ENCODE data around the gene THAP7. TPM values are rescaled to one million over a fixed set of nuclear protein-coding genes. Genes with fewer than 3 reads are reported as not detected.

THAP7 gene
- total and polyA plus RNA-seq, 2 of the 13 experiments (the other 11 are each of a cell fraction or from before 2014, with no cell fraction given) = 13.0 to 25.5 TPM

- TF ChIP-seq DBP (CRISPR knock-in tag; IDR thresholded peaks at IDR 0.05; ENCODE audit: not compliant biosample characterization) = no peak
- TF ChIP-seq FLYWCH1 (CRISPR knock-in tag; IDR thresholded peaks at IDR 0.05) = no peak
- TF ChIP-seq, protein P1, sequence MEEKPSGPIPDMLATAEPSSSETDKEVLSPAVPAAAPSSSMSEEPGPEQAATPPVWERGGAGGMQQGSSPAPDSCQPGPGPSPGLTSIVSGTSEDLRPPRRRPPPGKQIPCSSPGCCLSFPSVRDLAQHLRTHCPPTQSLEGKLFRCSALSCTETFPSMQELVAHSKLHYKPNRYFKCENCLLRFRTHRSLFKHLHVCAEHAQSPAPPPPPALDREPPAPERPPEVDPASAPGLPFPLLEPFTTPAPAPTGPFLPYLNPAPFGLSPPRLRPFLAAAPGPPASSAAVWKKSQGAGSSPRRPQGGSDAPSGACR (CRISPR knock-in tag; IDR thresholded peaks at IDR 0.05) = no peak; the same call in 1 of the 2 replicates
- TF ChIP-seq BRCA1 (CRISPR knock-in tag; IDR thresholded peaks at IDR 0.05) = no peak
- TF ChIP-seq TRIM22 (IDR thresholded peaks at IDR 0.05) = no peak
- TF ChIP-seq XBP1 (CRISPR knock-in tag; IDR thresholded peaks at IDR 0.05) = no peak
- no peak for TF ChIP-seq E2F2 (CRISPR knock-in tag; IDR thresholded peaks at IDR 0.05; ENCODE audit: borderline replicate concordance)
- no peak for TF ChIP-seq NFYB (CRISPR knock-in tag; IDR thresholded peaks at IDR 0.05)
- TF ChIP-seq JUNB (CRISPR knock-in tag; IDR thresholded peaks at IDR 0.05; ENCODE audit: borderline replicate concordance) = no peak
- TF ChIP-seq ETV6 (CRISPR knock-in tag; conservative IDR thresholded peaks at IDR 0.05) = no peak
- TF ChIP-seq KAT7 (CRISPR knock-in tag; IDR thresholded peaks at IDR 0.05; ENCODE audit: borderline replicate concordance) = no peak
- TF ChIP-seq NR1H2 (CRISPR knock-in tag; IDR thresholded peaks at IDR 0.05; ENCODE audit: borderline replicate concordance, low read depth) = no peak
- no peak for TF ChIP-seq ARNTL (CRISPR knock-in tag; IDR thresholded peaks at IDR 0.05)
- TF ChIP-seq ZFYVE20 (CRISPR knock-in tag; IDR thresholded peaks at IDR 0.05; ENCODE audit: borderline replicate concordance, low read depth) = no peak
- no peak for TF ChIP-seq MLLT10 (CRISPR knock-in tag; IDR thresholded peaks at IDR 0.05)
- TF ChIP-seq SNRNP70 (IDR thresholded peaks at IDR 0.05; ENCODE audit: low read depth, low read length) = no peak
- TF ChIP-seq, protein P2, sequence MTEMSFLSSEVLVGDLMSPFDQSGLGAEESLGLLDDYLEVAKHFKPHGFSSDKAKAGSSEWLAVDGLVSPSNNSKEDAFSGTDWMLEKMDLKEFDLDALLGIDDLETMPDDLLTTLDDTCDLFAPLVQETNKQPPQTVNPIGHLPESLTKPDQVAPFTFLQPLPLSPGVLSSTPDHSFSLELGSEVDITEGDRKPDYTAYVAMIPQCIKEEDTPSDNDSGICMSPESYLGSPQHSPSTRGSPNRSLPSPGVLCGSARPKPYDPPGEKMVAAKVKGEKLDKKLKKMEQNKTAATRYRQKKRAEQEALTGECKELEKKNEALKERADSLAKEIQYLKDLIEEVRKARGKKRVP (CRISPR knock-in tag; IDR thresholded peaks at IDR 0.05) = no peak
- no peak for TF ChIP-seq CHD2 (IDR thresholded peaks at IDR 0.05; ENCODE audit: low read depth, low read length)
- TF ChIP-seq ATM (IDR thresholded peaks at IDR 0.05; ENCODE audit: borderline replicate concordance) = no peak
- TF ChIP-seq NR2C2 (CRISPR knock-in tag; IDR thresholded peaks at IDR 0.05; ENCODE audit: borderline replicate concordance) = no peak
- TF ChIP-seq CCAR2 (optimal IDR thresholded peaks at IDR 0.05; ENCODE audit: low read depth, low read length) = no peak
- TF ChIP-seq, protein P3, sequence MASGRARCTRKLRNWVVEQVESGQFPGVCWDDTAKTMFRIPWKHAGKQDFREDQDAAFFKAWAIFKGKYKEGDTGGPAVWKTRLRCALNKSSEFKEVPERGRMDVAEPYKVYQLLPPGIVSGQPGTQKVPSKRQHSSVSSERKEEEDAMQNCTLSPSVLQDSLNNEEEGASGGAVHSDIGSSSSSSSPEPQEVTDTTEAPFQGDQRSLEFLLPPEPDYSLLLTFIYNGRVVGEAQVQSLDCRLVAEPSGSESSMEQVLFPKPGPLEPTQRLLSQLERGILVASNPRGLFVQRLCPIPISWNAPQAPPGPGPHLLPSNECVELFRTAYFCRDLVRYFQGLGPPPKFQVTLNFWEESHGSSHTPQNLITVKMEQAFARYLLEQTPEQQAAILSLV (CRISPR knock-in tag; IDR thresholded peaks at IDR 0.05; ENCODE audit: borderline replicate concordance) = no peak
- TF ChIP-seq GABPA (IDR thresholded peaks at IDR 0.05; ENCODE audit: low read depth, low read length) = no peak
- 0 out of 2 replicates have a peak, but pooled peaks have one; percentile 42 for TF ChIP-seq GABPA (CRISPR knock-in tag; IDR thresholded peaks at IDR 0.05; ENCODE audit: low read depth)
- TF ChIP-seq SP4 (CRISPR knock-in tag; IDR thresholded peaks at IDR 0.05) = no peak
- TF ChIP-seq ZNF3 (CRISPR knock-in tag; IDR thresholded peaks at IDR 0.05) = no peak
- no peak for TF ChIP-seq ZNF263 (CRISPR knock-in tag; IDR thresholded peaks at IDR 0.05)
These were observed 52.2 kb downstream of the THAP7 start (continued) for GRCh38 chr22:20949698-20950183.
